ENCODE measurements around the gene NQO1.

DNA sequence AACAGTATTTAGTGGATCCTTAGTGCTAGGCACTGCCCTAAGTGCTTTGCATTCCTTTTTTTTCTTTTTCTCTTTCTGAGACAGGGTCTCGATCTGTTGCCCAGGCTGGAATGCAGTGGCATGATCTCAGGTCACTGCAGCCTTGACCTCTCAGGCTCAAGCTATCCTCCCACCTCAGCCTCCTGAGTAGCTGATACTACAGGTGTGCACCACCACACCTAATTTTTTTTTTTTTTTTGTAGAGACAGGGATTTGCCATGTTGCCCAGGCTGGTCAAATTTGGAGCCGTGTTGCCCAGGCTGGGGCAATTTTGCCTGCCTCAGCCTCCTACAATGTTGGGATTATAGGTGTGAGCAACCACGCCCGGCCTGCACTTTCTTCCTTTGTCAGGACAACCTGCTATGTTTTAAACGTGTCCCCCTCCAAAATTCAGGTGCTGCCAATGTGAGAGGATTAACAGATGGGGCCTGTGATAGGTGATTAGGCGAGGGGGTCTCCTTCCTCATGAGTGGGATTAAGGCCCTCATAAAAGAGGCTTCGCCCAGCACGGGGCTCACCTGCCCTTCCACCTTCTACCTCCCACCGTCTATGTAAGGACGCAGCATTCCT is 5.4 kb downstream of the NQO1 start:
- TF ChIP-seq, protein P1, sequence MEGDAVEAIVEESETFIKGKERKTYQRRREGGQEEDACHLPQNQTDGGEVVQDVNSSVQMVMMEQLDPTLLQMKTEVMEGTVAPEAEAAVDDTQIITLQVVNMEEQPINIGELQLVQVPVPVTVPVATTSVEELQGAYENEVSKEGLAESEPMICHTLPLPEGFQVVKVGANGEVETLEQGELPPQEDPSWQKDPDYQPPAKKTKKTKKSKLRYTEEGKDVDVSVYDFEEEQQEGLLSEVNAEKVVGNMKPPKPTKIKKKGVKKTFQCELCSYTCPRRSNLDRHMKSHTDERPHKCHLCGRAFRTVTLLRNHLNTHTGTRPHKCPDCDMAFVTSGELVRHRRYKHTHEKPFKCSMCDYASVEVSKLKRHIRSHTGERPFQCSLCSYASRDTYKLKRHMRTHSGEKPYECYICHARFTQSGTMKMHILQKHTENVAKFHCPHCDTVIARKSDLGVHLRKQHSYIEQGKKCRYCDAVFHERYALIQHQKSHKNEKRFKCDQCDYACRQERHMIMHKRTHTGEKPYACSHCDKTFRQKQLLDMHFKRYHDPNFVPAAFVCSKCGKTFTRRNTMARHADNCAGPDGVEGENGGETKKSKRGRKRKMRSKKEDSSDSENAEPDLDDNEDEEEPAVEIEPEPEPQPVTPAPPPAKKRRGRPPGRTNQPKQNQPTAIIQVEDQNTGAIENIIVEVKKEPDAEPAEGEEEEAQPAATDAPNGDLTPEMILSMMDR (IDR thresholded peaks at IDR 0.05) = no peak
- TF ChIP-seq EZH2 (IDR thresholded peaks at IDR 0.05) = no peak
- no peak for TF ChIP-seq EZH2phosphoT487 (IDR thresholded peaks at IDR 0.05)
